Daoy (cell line): ENCODE measurements around the gene TMEM225B. TPM values are rescaled to one million over a fixed set of nuclear protein-coding genes. Genes with fewer than 3 reads are reported as not detected.
"Not testable (repeated sequence)": the region's sequence is repeated elsewhere in the genome, so short reads cannot be mapped to it uniquely, and the experiment has no call there.

Experiments used
- DNase-seq: peaks from one replicate; pipeline ENCODE4 v3.0.0-alpha.2; 2015; ENCODE audit warnings: low read depth
- total RNA-seq: library from RNA; depleted of rRNA; stranded (reverse); fragments of >200 nt; shearing (Covaris generic); gene quantifications from 2 replicates; pipeline ENCODE4 v1.2.3, GENCODE V29; 2014; rRNA removed

Gene TMEM225B
- total RNA-seq, 1 experiment from 2014 or later: 0.69 TPM

DNA sequence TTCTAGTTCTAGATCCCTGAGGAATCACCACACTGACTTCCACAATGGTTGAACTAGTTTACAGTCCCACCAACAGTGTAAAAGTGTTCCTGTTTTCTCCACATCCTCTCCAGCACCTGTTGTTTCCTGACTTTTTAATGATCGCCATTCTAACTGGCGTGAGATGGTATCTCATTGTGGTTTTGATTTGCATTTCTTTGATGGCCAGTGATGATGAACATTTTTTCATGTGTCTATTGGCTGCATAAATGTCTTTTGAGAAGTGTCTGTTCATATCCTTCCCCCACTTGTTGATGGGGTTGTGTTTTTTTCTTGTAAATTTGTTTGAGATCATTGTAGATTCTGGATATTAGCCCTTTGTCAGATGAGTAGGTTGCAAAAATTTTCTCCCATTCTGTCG, 56.6 kb downstream of the TMEM225B start:
- DNase-seq: not testable (repeated sequence)

DNA sequence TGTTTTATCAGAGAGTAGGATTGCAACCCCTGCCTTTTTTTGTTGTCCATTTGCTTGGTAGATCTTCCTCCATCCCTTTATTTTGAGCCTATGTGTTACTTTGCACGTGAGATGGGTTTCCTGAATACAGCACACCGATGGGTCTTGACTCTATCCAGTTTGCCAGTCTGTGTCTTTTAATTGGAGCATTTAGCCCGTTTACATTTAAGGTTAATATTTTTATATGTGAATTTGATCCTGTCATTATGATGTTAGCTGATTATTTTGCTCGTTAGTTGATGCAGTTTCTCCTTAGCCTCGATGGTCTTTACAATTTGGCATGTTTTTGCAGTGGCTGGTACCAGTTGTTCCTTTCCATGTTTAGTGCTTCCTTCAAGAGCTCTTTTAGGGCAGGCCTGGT, 59.8 kb downstream of the TMEM225B start:
- DNase-seq: not testable (repeated sequence)

Other genes with a start within 250 kb of the TMEM225B start
- 377 and 446 TPM in 2 replicates for gene ARPC1B, start 223.5 kb upstream of the TMEM225B start, total RNA-seq
- gene PDAP1, start 189.7 kb upstream of the TMEM225B start, total RNA-seq: 263 and 279 TPM in 2 replicates
- 374 and 510 TPM in 2 replicates for gene BUD31, start 189.3 kb upstream of the TMEM225B start, total RNA-seq
- 9.7 and 11.9 TPM in 2 replicates for gene PTCD1, start 159.5 kb upstream of the TMEM225B start, total RNA-seq
- gene CPSF4, start 159.3 kb upstream of the TMEM225B start, total RNA-seq: 51.9 and 60.1 TPM in 2 replicates
- gene ATP5MF, start 132.1 kb upstream of the TMEM225B start, total RNA-seq: 686 and 1,432 TPM in 2 replicates
- gene ZNF789, start 125.4 kb upstream of the TMEM225B start, total RNA-seq: 15.6 and 17.8 TPM in 2 replicates
- 33.4 and 37.5 TPM in 2 replicates for gene ZNF394, start 98.0 kb upstream of the TMEM225B start, total RNA-seq
- gene ZKSCAN5, start 93.6 kb upstream of the TMEM225B start, total RNA-seq: 20.5 and 27.7 TPM in 2 replicates
- 18.7 and 22.4 TPM in 2 replicates for gene FAM200A, start 46.2 kb upstream of the TMEM225B start, total RNA-seq
- gene ZNF655, start 39.6 kb upstream of the TMEM225B start, total RNA-seq: 89.1 and 116 TPM in 2 replicates
- 19.6 and 20.5 TPM in 2 replicates for gene ZSCAN25, start 18.7 kb downstream of the TMEM225B start, total RNA-seq
- 0.12 and 0.57 TPM in 2 replicates for gene CYP3A5, start 81.7 kb downstream of the TMEM225B start, total RNA-seq
- gene CYP3A7, start 136.9 kb downstream of the TMEM225B start, total RNA-seq: not detected in 2 replicates
- 0.09 and 0.11 TPM in 2 replicates for gene CYP3A4, start 185.9 kb downstream of the TMEM225B start, total RNA-seq
- gene CYP3A43, start 229.7 kb downstream of the TMEM225B start, total RNA-seq: not detected in 2 replicates